GM21825 (cell line): ENCODE results near the gene TCHHL1.
A peak's percentile ranks its signal among the peaks of the same experiment; 100 is the strongest.
"Not testable (repeated sequence)": the region's sequence is repeated elsewhere in the genome, so short reads cannot be mapped to it uniquely, and the experiment has no call there.

Experiments
- ATAC-seq: cut with Tn5 transposase; IDR thresholded peaks from one replicate; pipeline ENCODE4 v1.9.1; 2021; ENCODE audit warnings: mild to moderate bottlenecking, moderate library complexity; ENCODE audit not compliant: unreplicated experiment

Gene TCHHL1

DNA sequence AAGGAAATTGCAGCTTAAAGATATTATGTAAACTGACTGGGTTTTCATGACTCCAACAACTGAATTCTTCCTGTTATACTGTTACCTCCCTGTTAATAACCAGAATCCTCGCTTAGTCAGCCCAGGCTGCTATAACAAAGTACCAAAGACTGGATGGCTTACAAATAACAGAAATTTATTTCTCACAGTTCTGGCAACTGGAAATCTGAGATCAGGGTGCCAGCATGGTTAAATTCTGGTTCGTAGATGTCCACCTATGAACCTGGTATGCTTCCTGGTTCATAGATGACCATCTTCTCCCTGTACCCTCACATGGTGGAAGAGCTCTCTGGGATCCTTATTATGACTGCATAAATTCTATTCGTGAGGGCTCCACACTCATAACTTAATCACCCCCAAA is 8.1 kb upstream of the TCHHL1 start:
- no peak for ATAC-seq

- ATAC-seq = no peak
Measured at GRCh38 chr1:152086760-152087159, 2.1 kb downstream of the TCHHL1 start.

DNA sequence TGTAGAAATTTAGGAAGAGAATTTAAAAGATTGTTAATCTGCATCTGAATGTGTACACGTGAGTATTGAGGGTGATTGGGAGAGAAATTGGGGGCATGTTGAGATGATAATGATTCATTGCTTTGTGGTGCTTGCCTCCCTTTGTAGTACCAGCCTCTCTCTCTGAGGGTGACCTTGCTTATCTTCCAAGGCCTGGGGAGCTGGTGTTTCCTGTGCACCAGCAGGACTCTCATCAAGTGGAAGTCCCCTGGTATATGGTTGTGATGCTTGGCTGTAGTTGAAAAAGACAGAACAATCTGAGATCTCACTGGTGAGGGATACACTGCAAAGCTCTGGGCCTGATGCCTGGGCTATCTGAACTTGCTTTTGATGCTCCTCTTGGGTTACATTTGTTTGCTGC is 4.0 kb downstream of the TCHHL1 start:
- ATAC-seq = no peak

DNA sequence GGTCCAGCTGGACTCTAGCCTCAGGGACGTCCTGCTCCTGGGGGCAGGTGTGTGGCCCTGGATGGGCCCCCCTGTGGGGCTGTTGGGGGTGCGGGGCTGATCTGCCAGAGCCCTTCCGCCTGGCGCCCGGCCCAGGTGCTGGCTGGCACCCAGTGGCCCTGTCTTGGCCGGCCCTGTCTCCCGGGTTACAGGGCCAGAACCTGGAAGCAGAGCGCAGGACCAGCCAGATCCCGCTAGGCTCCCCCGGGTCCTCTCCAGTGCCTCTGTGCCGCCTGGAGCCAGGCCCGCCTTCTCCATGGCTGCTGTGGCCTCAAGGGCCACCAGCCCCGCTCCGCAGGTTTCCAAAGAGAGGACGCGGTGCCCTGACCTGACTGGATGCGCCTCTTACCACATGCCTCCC is 7.8 kb downstream of the TCHHL1 start:
- not testable (repeated sequence) for ATAC-seq

DNA sequence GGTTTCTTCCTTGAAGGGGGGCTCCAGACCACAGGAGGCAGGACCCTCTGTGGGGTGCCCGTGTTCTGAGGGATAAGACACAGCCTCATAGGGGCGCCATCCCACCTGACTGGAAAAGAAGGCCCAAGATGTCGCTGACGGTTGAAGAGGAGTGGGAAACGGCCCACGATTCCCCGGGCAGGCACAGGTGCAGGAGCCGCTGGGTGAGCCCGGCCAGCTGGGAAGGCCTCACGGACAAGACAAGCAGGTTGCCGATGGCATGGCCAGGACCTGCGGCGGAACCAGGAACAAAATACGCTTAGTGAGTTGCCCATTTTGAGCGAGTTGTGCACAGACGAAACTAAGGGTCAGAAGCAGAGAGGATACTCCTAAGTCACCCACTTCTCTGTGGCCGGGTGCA is 8.4 kb downstream of the TCHHL1 start:
- ATAC-seq = not testable (repeated sequence)

- no peak for ATAC-seq
Measured at GRCh38 chr1:152078831-152079441, 9.9 kb downstream of the TCHHL1 start.

DNA sequence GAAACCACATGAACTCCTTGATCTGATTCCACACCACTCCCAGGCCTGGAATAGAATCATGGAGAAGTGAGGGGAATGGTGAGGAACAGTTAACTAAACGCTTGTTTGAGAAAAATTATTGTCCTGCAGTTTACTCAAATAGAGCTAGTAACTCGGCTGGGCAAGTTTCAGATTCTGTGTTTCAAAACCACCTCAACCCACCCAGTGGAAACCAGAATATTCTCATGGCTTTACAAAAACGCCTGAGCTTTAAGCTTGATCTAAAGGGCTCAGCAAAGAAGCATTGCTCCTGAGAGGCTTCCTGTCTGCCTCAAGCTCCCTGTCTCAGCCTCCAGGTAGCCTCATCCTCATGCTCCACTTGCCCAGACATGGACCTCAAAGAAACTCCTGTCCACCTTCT is 16.6 kb downstream of the TCHHL1 start:
- no peak for ATAC-seq

- no peak for ATAC-seq
Measured at GRCh38 chr1:152071123-152071522, 17.7 kb downstream of the TCHHL1 start.

GRCh38 chr1:152067929-152068328 is 20.9 kb downstream of the TCHHL1 start:
- ATAC-seq = no peak

DNA sequence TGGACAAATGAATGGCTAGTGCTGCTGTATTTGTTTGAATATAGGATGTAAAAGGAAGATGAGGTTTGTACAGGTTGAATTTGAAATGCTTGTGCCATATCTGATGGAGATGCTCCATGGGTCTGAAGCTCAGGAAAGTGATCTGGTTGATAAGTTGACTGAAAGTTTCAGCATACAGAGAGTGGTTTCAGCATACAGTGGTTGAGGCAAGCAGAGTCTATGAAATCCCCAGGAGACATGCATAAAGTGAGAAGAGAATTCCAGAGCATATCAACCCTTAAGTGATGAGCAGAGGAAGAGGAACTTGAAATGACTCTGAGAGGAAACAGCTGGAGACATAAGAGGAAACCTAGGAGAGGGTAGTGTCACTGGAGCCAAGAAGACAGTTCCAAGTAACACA is 21.7 kb downstream of the TCHHL1 start:
- no peak for ATAC-seq

DNA sequence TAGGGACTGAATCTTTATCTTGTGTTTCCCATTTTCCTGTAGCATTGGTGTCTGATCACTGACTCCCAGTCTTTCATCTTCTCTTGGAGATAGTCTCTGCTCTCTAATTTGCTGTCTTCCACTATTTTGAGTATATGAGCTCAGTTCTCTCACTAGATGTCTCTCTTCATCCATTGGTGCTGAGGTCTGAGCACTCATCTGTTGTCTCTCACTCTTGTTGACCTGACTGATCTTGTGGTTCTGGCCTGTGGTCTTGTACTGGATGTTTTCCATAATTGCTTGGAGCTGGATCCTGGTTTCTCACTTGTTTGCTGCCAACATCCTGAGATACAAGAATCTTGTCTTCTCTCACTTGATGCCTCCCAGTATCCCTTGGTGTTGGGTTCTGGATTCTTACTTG is 26.9 kb downstream of the TCHHL1 start:
- no peak for ATAC-seq

- ATAC-seq = no peak
Measured at GRCh38 chr1:152053375-152053774, 35.5 kb downstream of the TCHHL1 start.

GRCh38 chr1:152052606-152053005 is 36.3 kb downstream of the TCHHL1 start:
- ATAC-seq = no peak

- no peak for ATAC-seq
Measured at GRCh38 chr1:152050886-152051675, 37.8 kb downstream of the TCHHL1 start.

- no peak for ATAC-seq
Measured at GRCh38 chr1:152049291-152050083, 39.4 kb downstream of the TCHHL1 start.

GRCh38 chr1:152048416-152049009 is 40.4 kb downstream of the TCHHL1 start:
- ATAC-seq = peak; percentile 22

- peak; percentile 96 for ATAC-seq
Measured at GRCh38 chr1:152047730-152048415, 41.0 kb downstream of the TCHHL1 start.

- no peak for ATAC-seq
Measured at GRCh38 chr1:152047413-152047729, 41.5 kb downstream of the TCHHL1 start.

GRCh38 chr1:152044386-152044785 is 44.5 kb downstream of the TCHHL1 start:
- no peak for ATAC-seq

DNA sequence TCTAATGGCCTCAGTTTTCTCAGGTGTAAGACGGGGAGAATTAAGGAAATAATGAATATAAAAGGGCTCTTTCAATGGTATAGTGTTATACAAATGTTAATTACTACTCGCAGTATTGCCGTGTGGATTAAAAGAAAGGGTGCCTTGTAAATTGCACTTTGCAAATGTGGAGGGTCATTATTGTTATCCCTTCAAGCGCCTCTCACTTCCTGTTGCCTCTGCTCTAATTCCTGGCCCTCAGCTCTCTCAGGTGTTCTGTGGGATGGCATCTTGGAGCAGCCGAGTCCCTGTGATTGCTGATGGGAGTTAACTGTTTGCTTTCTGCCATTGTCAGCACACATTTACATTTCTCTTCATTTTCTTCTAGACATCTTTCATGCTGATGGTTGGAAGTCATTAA is 45.0 kb downstream of the TCHHL1 start:
- ATAC-seq = no peak

DNA sequence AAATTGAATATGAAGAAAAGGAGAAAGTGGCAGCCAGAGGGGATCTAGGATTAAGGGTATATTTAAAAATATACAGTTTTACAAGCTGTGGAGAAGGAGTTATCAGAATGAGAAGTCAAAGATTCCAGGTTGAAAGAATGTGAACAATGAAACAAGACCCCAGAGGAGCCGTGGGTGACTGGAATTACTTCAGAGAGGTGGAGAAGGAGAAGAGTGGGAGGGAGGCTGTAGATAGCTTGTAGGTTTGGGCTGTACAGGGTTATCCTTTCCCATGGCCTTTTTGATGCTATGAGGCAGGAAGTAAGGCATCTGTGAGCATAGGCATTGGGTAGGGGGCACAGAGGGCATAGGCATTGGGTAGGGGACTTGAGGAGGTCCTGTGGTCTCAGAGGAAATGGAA is 46.8 kb downstream of the TCHHL1 start:
- no peak for ATAC-seq
